GM21529 (cell line): Measurements from ENCODE around the gene CD200.
"Not testable (repeated sequence)": the region's sequence is repeated elsewhere in the genome, so short reads cannot be mapped to it uniquely, and the experiment has no call there.

Source experiments
- ATAC-seq: cut with Tn5 transposase; IDR thresholded peaks from one replicate; pipeline ENCODE4 v1.9.1; 2021; ENCODE audit not compliant: unreplicated experiment

The CD200 gene

GRCh38 chr3:112357930-112358780, 25.2 kb downstream of the CD200 start:
- ATAC-seq: no peak

GRCh38 chr3:112360561-112360960, 27.6 kb downstream of the CD200 start:
- ATAC-seq: no peak

- ATAC-seq: no peak
Observed at GRCh38 chr3:112362221-112362620, 29.3 kb downstream of the CD200 start.

GRCh38 chr3:112364291-112364690, 31.3 kb downstream of the CD200 start:
- peak; percentile 71 for ATAC-seq

GRCh38 chr3:112365035-112365434, 32.1 kb downstream of the CD200 start:
- ATAC-seq: peak; percentile 51

GRCh38 chr3:112365636-112366035, 32.7 kb downstream of the CD200 start:
- no peak for ATAC-seq

- ATAC-seq: no peak
Observed at GRCh38 chr3:112366522-112366921, 33.6 kb downstream of the CD200 start.

- no peak for ATAC-seq
Observed at GRCh38 chr3:112371569-112371968, 38.6 kb downstream of the CD200 start.

GRCh38 chr3:112372396-112372795, 39.4 kb downstream of the CD200 start:
- no peak for ATAC-seq

- ATAC-seq: no peak
Observed at GRCh38 chr3:112373476-112373875, 40.5 kb downstream of the CD200 start.

GRCh38 chr3:112373924-112374323, 41.0 kb downstream of the CD200 start:
- ATAC-seq: no peak

- no peak for ATAC-seq
Observed at GRCh38 chr3:112374333-112374734, 41.4 kb downstream of the CD200 start.

- ATAC-seq: no peak
Observed at GRCh38 chr3:112375117-112375516, 42.2 kb downstream of the CD200 start.

- ATAC-seq: no peak
Observed at GRCh38 chr3:112376241-112376911, 43.4 kb downstream of the CD200 start.

GRCh38 chr3:112376992-112377391, 44.0 kb downstream of the CD200 start:
- no peak for ATAC-seq

GRCh38 chr3:112377568-112378071, 44.7 kb downstream of the CD200 start:
- no peak for ATAC-seq

- ATAC-seq: not testable (repeated sequence)
Observed at GRCh38 chr3:112378347-112378746, 45.4 kb downstream of the CD200 start.

- no peak for ATAC-seq
Observed at GRCh38 chr3:112379020-112379690, 46.2 kb downstream of the CD200 start.

GRCh38 chr3:112381673-112382542, 49.0 kb downstream of the CD200 start:
- no peak for ATAC-seq

- ATAC-seq: no peak
Observed at GRCh38 chr3:112382543-112383160, 49.7 kb downstream of the CD200 start.
